Measurements from ENCODE around the gene ACSF3.

ACSF3 gene

GRCh38 chr16:89112377-89113151 lies 18.9 kb downstream of the ACSF3 start:
- no peak for DNase-seq

DNA sequence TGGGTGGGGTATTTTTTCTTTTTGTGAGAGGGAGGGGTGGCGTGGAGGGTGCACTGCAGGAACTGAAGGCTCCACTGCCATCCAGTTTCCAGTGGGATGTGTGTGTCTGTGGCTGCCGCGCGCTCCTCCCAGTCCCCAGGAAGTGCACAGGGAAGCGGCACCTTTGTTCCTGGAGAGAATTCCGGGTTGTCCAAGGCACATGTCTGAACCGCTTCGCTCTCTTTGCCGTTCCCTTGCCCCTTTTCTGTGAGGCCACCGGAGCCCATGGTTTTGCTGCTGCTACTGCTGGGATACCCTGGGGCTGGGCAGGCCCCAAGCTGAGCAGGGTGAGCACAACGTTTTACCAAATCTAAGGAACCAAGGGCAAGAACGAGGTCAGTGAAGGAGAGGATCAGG lies 19.5 kb downstream of the ACSF3 start:
- no peak for DNase-seq

- no peak for DNase-seq
Observed at GRCh38 chr16:89113661-89114060, 20.0 kb downstream of the ACSF3 start.

DNA sequence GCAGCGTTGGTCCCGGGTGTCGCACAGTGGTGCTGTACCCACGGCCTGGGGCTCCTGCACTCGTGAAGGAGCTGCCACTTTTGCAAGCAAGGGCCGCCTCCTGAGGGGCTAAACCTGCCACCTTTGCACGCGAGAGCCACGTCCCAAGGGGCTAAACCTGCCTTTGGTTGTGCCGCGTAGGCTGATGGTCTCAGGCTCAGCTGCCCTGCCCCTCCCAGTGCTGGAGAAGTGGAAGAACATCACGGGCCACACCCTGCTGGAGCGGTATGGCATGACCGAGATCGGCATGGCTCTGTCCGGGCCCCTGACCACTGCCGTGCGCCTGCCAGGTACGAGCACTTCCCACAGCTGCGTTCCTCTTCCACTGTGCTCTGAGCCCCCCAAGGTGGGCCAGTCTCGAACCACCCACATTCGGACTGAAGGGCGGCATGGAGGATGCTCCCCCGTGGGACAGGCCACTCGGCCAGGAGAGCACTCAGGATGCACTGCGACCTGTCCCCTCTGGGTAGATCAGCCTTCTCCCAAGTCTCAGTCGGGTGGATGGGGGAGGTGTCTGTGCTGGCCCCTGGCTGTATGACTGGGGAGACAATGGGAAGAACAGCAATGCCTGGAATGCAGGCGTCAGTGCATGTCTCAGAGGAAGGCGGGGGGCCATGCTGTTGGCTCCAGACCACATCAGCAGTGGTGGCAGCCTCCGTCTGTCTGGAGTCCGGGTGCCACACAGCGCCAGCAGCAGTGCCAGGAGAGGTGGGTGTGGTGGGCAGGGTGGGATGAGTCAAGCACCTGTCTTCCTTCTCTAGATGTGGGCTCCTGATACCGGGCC lies 20.7 kb downstream of the ACSF3 start:
- no peak for DNase-seq

DNA sequence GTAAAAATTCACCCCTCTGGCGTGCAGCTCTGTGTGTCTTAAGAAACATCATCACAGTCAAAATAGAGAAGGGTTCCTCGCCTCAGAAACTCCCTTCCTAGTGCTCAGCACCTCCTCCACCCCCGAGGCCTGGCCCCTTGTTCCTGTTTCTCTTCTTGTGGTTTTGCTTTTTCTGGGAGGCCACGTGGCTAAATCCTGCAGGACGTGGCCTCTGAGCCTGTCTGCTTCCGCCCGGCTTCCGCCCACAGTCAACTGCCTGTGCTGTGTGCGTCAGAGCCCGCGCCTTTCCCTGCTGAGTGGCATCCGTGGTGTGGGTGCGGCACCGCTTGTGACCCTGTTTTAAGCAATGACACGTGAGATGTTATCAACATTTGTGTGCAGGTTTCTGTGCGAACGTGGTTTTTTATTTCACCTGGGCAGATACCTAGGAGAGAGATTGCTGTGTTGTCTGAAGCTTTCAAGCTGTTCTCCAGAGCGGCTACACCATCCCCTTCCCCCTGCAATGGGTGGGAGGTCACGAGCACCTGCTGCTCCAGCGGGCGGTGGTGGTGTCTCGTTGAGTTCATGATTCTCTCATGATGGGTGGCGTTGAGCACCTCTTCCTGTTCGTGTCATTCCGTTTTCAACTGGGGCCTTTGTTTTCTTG lies 21.7 kb downstream of the ACSF3 start:
- no peak for DNase-seq

- DNase-seq: no peak
Observed at GRCh38 chr16:89116341-89117226, 22.9 kb downstream of the ACSF3 start.

GRCh38 chr16:89117227-89117974 lies 23.7 kb downstream of the ACSF3 start:
- no peak for DNase-seq

DNA sequence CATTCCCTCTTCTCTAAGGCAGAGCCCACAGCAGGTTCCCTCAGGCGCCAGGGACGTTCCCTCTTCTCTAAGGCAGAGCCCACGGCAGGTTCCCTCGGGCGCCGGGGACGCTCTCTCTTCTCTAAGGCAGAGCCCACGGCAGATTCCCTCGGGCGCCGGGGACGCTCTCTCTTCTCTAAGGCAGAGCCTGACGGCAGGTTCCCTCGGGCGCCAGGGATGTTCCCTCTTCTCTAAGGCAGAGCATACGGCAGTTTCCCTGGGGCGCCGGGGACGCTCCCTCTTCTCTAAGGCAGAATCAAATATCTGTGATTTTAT lies 24.3 kb downstream of the ACSF3 start:
- no peak for DNase-seq

GRCh38 chr16:89118361-89119165 lies 24.9 kb downstream of the ACSF3 start:
- no peak for DNase-seq

DNA sequence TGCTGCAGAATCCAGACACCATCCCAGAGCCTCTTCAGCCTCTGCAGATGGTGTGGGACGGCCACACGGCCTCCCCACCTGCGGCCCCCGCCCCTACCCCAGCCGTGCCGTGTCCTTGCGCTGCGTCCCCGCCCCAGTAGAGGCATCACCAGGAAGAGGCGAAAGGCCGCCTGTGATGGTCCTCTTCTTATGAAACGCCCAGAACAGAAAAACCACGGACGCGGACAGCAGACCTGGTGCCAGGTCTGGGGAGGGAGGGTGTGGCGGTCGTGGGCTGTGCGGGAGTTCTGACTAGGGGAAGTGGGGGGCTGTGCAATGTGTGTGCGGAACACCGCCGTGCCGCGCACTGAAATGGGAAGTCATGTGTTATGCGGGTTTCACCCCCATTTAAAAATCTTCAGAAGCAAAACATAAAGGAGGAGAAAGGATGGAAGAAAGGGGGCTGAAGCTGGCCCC lies 25.5 kb downstream of the ACSF3 start:
- no peak for DNase-seq

DNA sequence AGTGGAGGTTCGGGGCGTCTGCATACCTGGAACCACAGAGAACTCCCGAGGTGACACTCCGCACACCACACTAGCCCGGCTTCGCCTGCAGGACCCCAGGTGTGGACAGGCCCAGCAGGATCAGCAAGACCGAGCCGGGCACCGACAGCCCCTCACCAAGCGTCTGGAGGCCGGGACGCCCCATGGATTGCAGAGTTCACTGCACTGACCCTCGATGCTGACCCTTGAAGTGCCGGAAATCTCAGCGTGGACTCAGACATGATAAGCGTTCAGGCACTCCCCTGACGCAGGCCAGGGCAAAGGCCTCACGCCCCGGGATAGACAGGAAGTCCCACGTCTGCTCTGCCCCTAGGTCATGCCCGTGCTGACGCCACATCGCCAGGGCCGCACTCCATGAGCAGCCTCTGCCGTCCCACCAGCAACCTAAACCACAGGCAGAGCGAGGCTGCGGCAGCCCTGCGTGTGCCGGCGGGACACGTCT lies 26.0 kb downstream of the ACSF3 start:
- no peak for DNase-seq

DNA sequence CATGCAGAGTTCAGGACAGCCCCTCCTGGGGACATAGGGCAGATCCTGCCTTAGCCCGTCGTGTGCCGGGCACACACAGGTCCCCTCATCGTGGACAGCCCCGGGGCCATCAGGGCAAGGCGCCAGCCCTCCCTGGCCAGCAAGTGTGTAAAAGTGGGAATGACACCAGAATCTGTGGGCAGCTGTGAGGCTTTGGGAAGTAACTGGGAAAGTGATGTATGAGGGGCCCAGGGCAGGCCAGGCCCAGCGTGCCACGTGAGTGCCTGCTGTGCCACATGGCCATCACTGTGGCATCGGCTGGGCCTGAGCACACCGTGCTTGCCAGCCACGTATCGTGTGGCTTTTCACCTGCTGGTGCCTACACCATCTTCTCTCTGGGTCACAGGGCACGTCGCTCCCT lies 26.6 kb downstream of the ACSF3 start:
- no peak for DNase-seq

DNA sequence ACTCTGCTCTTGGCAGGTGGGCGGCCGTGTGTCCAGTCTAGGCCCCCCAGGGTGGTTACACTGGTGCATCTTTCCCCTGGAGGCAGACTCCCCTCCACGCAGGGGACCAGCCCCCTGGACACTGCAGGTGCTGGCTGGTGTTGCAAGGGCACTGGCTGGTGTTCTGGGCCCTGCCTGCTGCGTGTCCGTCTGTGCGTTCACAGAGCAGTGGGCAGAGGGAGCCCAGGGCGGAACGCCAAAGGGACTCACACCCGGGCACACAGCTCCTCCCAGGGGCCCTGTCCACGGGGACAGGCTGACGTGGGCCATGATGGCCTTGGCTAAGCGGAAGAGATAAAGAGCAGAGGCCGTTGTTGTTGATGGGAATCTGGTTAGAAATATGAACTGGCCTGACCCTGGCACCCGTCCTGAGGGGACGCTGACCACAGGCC lies 27.3 kb downstream of the ACSF3 start:
- no peak for DNase-seq

DNA sequence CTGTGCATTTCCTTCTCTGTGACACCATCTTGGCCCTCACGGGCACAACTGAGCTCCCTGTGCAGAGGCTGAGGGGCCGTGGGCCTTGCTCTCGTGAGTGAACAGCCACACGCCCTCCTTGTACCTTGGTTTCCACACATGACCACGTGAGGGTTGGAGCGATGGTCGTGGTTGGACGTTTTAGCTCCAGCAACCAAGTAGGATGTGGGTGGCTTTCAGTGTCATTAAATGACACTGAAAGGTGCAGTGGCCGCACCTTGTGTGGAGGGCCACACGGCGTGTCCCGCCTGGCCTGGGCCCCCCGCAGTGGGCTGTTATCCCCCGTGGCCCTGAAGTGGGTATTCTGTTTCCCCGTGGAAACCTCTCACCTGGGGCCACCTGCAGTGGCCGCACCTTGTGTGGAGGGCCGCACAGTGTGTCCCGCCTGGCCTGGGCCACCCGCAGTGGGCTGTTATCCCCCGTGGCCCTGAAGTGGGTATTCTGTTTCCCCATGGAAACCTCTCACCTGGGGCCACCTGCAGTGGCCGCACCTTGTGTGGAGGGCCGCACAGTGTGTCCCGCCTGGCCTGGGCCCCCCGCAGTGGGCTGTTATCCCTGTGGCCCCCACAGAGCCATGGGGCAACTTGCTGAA lies 28.2 kb downstream of the ACSF3 start:
- no peak for DNase-seq

DNA sequence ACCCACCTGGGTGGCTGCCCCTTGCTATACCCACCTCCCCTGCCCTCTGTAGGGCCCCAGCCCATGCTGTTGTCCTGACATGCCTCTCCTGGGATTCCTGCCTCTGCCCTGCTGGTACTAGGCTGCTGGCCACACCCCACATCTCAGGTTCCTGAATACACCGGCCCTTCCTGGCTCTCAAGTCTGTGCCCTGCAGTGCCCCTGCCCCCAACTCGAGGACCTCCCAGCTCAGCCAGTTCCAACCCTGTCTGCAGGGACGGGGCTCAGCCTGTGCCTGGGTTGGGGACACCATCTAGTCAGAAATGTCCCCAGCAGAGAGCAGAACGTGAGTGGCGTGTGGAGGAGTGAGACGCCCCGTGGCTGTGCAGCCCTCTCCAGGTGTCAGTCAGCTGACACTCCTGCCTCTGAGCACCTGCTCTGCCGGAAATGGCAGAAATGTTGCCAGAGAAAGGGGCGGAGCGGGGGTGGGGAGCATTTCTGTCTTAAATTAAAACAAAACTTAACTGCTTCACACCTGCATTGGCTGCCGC lies 28.7 kb downstream of the ACSF3 start:
- DNase-seq: peak in 1 of 2 experiments; percentile 55

GRCh38 chr16:89123001-89123830 lies 29.6 kb downstream of the ACSF3 start:
- DNase-seq: no peak

DNA sequence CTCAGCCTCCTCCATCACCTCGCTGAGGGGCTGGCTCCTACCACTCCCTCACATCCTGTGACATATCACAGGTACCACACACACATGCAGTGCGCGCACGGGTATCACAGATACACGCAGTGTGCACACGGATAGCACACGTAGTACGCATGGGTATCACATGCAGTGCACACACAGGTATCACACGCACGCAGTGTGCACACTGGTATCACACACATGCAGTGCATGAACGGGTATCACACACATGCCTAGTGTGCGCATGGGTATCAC lies 30.1 kb downstream of the ACSF3 start:
- DNase-seq: no peak

- no peak for DNase-seq
Observed at GRCh38 chr16:89129378-89129777, 35.7 kb downstream of the ACSF3 start.

GRCh38 chr16:89130448-89130847 lies 36.8 kb downstream of the ACSF3 start:
- no peak for DNase-seq

DNA sequence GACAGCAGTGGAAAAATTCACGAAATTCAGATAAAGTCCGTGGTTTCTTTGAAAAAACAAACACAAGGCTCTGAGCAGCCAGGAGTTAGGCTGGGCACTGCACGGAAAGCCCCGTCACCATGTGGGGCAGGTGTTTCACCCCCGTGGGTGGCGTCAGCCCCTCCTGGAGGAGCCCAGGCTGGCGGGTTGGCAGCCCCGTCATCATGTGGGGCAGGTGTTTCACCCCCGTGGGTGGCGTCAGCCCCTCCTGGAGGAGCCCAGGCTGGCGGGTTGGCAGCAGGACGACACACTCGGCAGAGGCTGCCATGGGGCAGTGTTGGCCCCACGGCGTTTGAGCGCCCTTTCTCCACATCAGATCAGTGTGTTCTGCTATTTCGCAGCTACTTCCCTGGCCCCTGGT lies 38.1 kb downstream of the ACSF3 start:
- DNase-seq: no peak
